SU-DHL-6 (cell line): ENCODE results near the gene KLHL36.
A peak's percentile ranks its signal among the peaks of the same experiment; 100 is the strongest.

ENCODE experiments used
- H2AFZ ChIP-seq: fragments of 200-600 bp; sonication (generic); 2 replicates; pipeline ENCODE4 v1.6.1; 2014; ENCODE audit warnings: low read depth, mild to moderate bottlenecking, moderate library complexity, mixed read lengths, antibody characterized with exemption, low read length; ENCODE audit not compliant: severe bottlenecking
- H3F3A ChIP-seq: fragments of 200-600 bp; shearing (Covaris generic); 2 replicates; pipeline ENCODE4 v1.6.0; 2016; ENCODE audit warnings: antibody characterized with exemption, mild to moderate bottlenecking; ENCODE audit not compliant: insufficient read depth
- H3K27ac ChIP-seq: fragments of 200-600 bp; sonication (generic); 2 replicates; pipeline ENCODE4 v1.5.1; 2016; ENCODE audit warnings: low read depth, mild to moderate bottlenecking, low read length, moderate library complexity, mixed read lengths
- H3K27me3 ChIP-seq: fragments of 200-600 bp; sonication (generic), shearing (Covaris generic); 2 replicates; pipeline ENCODE4 v1.6.0; 2014; ENCODE audit warnings: mild to moderate bottlenecking, low read length
- H3K36me3 ChIP-seq: fragments of 200-600 bp; sonication (generic); 2 replicates; pipeline ENCODE4 v1.6.1; 2014; ENCODE audit warnings: mild to moderate bottlenecking, low read length, mixed read lengths
- H3K4me2 ChIP-seq: fragments of 300-600, 200-600 bp; shearing (Covaris generic), sonication (generic); 2 replicates; pipeline ENCODE4 v1.6.0; 2014; ENCODE audit warnings: low read length, low read depth, mild to moderate bottlenecking; ENCODE audit not compliant: poor library complexity, severe bottlenecking
- H3K4me3 ChIP-seq: fragments of 200-600 bp; sonication (generic); 2 replicates; pipeline ENCODE4 v1.5.1; 2014; ENCODE audit warnings: antibody characterized with exemption, low read length, mild to moderate bottlenecking, mixed read lengths; ENCODE audit not compliant: insufficient read depth, poor library complexity, severe bottlenecking
- H3K79me2 ChIP-seq: fragments of 200-600 bp; sonication (generic); 2 replicates; pipeline ENCODE4 v1.6.1; 2014; ENCODE audit warnings: mild to moderate bottlenecking, low read length, moderate library complexity; ENCODE audit not compliant: insufficient read depth
- H3K9ac ChIP-seq: fragments of 200-600 bp; sonication (generic); 2 replicates; pipeline ENCODE4 v1.7.0; 2014; ENCODE audit warnings: mild to moderate bottlenecking, low read length
- H3K9me2 ChIP-seq: fragments of 200-600 bp; sonication (generic); replicated peaks from 2 replicates; pipeline ENCODE4 v1.6.1; 2014; ENCODE audit warnings: low read length; ENCODE audit not compliant: insufficient read depth
- H3K9me3 ChIP-seq: fragments of 200-600 bp; sonication (generic); 2 replicates; pipeline ENCODE4 v1.6.1; 2014; ENCODE audit warnings: low read length, mixed read lengths; ENCODE audit not compliant: insufficient read depth
- H4K20me1 ChIP-seq: fragments of 200-600 bp; sonication (generic); 2 replicates; pipeline ENCODE4 v1.6.1; 2014; ENCODE audit warnings: low read depth, mild to moderate bottlenecking, antibody characterized with exemption, low read length, moderate library complexity, mixed read lengths
- EZH2phosphoT487 ChIP-seq: fragments of 200-600 bp; sonication (generic), shearing (Covaris generic); conservative IDR thresholded peaks from 2 replicates; pipeline ENCODE4 v1.6.1; 2018; ENCODE audit warnings: mild to moderate bottlenecking, antibody characterized with exemption, low read length, moderate library complexity, mixed read lengths
- TF ChIP-seq, protein P1 (sequence below): fragments of 200-600 bp; sonication (generic); IDR thresholded peaks from one replicate; pipeline ENCODE4 v1.5.1; 2017; ENCODE audit warnings: antibody characterized with exemption, mild to moderate bottlenecking, low read length, moderate library complexity; ENCODE audit not compliant: insufficient read depth, poor library complexity, severe bottlenecking

Gene KLHL36

DNA sequence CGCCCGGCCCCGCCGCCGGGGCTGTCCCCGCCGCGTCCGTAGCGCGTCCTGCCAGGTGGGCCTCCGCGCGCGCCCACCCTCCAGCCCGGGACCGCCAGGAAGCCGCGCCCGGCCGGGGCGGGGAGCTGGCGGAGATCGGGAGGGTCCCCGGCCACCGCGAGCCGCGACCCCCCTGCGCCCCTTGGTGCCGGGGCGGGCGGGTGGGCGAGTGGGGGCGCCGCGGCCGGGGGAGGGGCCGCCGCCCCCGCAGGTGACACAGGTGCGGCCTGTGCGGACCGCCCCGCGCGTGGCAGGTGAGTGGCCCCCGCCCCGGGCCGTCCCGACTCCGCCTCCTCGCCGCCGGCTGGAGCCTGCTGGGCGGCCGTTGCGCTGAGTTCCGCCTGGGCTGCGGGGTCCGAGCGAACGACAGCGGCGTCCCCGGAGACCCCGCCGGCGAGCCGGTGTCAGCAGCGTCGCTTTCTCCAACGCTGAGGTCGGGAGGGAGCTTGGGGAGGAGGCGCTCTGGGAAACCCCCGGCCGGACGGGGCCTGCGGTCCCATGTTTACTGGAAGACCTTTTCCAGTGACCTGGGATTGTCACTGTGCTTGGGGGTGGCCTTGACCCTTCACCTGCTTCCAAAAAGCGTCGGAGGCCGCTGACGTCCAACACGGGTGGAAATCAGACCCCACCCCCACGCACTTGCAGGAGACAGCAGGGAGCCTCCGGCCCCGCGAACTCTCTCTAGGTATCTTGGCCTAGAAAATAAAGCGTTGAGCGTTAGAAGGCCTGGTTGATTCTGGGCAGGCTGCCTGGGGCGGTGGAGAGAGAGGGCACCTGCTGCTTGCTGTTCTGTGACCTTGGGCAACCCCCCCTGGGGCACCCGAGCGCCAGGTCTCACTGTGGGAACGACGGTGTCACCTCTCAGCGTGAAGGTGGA, 542 bp downstream of the KLHL36 start:
- Histone ChIP-seq H3K9me3 (no peaks in the 10 kb centered on the region), H4K20me1 (no peaks in the 10 kb centered on the region), H3K79me2 (no peaks in the 10 kb centered on the region), H3K27ac (no peak overlapping the region), H3K27me3 (no peaks in the 10 kb centered on the region), H3K4me2 (peak overlapping the region; percentile 67), H2AFZ (no peak overlapping the region), H3F3A (no peaks in the 10 kb centered on the region), H3K9ac (peak overlapping the region; percentile 59), H3K9me2 (no peaks in the 10 kb centered on the region), H3K36me3 (0 out of 2 replicates have a peak, but pooled peaks cover 5% of the 10 kb centered on the region), H3K4me3 (peak overlapping the region; percentile 71)
- TF ChIP-seq, protein P1, sequence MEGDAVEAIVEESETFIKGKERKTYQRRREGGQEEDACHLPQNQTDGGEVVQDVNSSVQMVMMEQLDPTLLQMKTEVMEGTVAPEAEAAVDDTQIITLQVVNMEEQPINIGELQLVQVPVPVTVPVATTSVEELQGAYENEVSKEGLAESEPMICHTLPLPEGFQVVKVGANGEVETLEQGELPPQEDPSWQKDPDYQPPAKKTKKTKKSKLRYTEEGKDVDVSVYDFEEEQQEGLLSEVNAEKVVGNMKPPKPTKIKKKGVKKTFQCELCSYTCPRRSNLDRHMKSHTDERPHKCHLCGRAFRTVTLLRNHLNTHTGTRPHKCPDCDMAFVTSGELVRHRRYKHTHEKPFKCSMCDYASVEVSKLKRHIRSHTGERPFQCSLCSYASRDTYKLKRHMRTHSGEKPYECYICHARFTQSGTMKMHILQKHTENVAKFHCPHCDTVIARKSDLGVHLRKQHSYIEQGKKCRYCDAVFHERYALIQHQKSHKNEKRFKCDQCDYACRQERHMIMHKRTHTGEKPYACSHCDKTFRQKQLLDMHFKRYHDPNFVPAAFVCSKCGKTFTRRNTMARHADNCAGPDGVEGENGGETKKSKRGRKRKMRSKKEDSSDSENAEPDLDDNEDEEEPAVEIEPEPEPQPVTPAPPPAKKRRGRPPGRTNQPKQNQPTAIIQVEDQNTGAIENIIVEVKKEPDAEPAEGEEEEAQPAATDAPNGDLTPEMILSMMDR: no peak
- TF ChIP-seq EZH2phosphoT487: no peak

DNA sequence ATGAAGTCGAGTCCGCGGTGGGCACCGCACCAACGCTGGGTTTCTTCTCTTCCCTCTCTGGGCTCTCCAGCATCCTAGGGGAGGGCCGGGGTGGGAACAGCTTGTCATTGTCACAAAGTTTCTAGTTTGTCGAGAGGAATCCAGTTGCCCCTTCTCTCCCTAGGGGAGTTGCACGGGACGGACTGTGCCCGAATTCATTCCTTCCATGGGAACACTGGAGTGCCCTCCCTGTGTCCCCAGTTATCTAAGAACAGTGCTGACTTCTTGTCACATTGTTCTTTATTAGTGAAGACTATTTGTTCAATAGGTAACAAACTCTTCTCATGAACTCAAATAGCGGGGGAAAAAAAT, 1.2 kb downstream of the KLHL36 start:
- TF ChIP-seq EZH2phosphoT487: no peak
- TF ChIP-seq, protein P1: no peak
- no peaks in the 10 kb centered on the region for H3F3A ChIP-seq
- H3K27ac ChIP-seq: no peak overlapping the region
- peak overlapping the region; percentile 71 for H3K4me3 ChIP-seq
- no peaks in the 10 kb centered on the region for H3K79me2 ChIP-seq
- no peaks in the 10 kb centered on the region for H3K27me3 ChIP-seq
- H3K4me2 ChIP-seq: peak overlapping the region; percentile 67
- H3K9me3 ChIP-seq: no peaks in the 10 kb centered on the region
- no peaks in the 10 kb centered on the region for H3K9me2 ChIP-seq
- H2AFZ ChIP-seq: no peak overlapping the region
- H4K20me1 ChIP-seq: no peaks in the 10 kb centered on the region
- H3K9ac ChIP-seq: peak overlapping the region; percentile 59; the same call in 1 of the 2 replicates
- H3K36me3 ChIP-seq: 0 out of 2 replicates have a peak, but pooled peaks cover 5% of the 10 kb centered on the region

DNA sequence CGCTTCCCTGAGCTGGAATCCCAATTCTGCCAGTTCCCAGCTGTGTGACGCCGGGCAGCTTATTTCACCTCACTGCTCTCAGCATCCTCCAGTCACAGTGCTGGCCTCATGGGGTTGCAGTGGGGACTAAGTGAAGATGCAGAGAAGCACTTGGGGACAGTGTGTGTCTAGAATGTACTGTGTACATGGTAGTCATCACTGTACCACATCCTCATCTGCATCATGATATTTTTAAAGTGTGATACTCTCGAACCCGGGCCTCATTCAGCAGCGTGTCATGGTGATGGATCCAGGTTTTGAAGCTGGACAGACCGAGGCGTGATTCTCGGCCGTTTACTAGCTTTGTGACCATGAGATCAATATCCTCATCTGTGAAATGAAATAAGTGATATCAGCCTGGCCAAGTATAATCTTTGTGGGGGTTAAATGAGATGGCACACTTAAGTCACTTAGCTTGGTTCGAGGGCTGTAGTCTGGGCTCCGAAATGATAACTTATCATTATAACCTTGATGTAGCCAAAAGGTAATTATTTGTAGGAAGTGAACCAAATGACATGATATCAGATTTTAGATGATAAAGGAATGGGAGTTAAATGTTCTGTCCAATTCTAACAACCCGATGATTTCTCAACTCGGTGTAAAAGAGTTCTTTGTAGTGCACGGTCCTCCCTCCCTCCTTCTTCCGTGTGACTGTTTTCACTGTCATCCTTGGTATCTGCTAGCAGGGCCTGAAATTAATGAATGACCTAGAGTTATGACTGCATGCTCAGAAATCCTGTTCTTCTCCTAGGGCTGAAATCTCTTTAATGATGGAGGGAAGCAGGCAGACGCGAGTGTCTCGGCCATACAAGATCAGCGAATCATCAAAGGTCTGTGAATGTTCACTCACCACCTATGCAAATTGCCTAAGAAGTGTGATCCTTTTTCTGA, 2.0 kb downstream of the KLHL36 start:
- TF ChIP-seq, protein P1: no peak
- no peak for TF ChIP-seq EZH2phosphoT487
- Histone ChIP-seq H4K20me1 (no peaks in the 10 kb centered on the region), H3K4me2 (no peak overlapping the region), H3K9me2 (no peaks in the 10 kb centered on the region), H3K79me2 (no peaks in the 10 kb centered on the region), H3F3A (no peaks in the 10 kb centered on the region), H3K4me3 (no peak overlapping the region), H2AFZ (no peak overlapping the region), H3K27ac (no peak overlapping the region), H3K9ac (no peak overlapping the region), H3K36me3 (0 out of 2 replicates have a peak, but pooled peaks cover 5% of the 10 kb centered on the region), H3K27me3 (no peaks in the 10 kb centered on the region), H3K9me3 (no peaks in the 10 kb centered on the region)
